ENCODE results near the gene SCN4A.
"Not testable (repeated sequence)": the region's sequence is repeated elsewhere in the genome, so short reads cannot be mapped to it uniquely, and the experiment has no call there.

The SCN4A gene

GRCh38 chr17:63984651-63985386, 12.1 kb upstream of the SCN4A start:
- DNase-seq = peak in 1 of 2 experiments; percentile 28

DNA sequence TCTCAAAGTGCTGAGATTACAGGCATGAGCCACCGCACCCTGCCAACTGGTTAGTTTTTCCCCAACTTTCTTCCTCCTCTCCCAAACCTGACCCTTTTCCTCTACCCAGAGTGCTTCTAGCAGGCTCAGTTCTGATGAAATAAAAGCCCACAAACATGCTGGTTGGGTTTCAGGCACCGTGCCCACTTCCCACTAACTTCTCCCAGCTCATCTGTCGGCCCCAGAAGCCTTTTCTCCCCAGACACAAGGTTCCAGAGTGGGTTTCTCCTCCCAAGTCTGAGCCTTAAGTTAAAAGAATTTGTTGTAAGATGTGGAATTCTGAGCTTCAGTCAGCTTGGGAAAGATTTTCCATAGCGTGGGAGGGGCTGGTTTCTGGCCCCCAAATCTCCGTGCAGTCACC, 11.5 kb upstream of the SCN4A start:
- DNase-seq = no peak

DNA sequence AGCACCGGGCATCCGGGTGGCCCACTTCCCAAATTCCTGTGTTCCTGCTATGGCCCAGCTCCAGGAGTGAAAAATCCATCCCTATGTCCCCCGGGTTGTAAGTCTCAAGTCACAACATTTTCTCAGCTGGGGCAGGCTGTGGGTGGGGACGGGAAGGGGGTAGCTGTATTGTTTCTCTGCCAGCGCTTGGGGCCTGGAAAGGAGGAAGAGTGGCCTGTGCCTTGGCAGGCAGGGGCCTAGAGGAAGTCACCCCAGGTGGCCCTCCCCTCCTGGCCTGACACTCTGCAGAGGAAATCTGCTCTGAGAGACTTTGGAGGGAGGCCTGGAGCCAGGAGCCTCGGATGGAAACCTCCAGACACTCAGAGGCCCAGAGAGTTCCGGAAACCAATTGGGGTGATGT, 10.6 kb upstream of the SCN4A start:
- no peak for DNase-seq

GRCh38 chr17:63982641-63983040, 9.9 kb upstream of the SCN4A start:
- not testable (repeated sequence) for DNase-seq

- no peak for DNase-seq
These were observed 5.8 kb upstream of the SCN4A start for GRCh38 chr17:63978272-63979200.

- no peak for DNase-seq
These were observed 4.0 kb upstream of the SCN4A start for GRCh38 chr17:63976702-63977101.

DNA sequence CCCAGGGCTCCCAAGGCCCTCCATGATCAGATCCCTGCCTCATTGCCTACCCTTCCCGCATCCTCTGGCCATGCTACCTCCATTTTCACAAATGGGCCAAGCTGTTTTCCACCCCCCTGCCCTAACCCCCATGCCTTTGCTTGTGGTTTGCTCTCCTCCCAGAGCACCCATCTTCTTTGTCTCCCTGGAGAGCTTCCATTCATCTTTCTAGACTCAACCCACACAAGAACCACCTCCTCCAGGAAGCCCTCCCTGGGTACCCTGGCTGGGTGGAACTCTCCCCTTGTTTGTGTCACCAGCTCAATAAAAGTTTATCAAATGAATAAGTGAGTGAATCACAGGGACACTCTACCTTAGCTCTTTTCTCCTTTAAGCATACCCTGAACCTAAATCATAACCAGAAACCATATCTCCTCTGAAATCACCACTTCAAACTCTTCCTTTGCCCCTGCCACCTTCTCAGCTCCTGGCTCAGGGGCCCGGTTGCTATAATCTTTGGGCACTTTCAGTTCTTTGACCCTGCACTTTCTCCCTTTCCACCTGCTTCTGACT, 2.9 kb upstream of the SCN4A start:
- no peak for DNase-seq

- DNase-seq = peak in 1 of 2 experiments; percentile 57
These were observed 2.0 kb upstream of the SCN4A start for GRCh38 chr17:63974594-63975192.

- DNase-seq = peak in 1 of 2 experiments; percentile 57
These were observed 1.3 kb upstream of the SCN4A start for GRCh38 chr17:63973930-63974593.

GRCh38 chr17:63973247-63973646, 529 bp upstream of the SCN4A start:
- no peak for DNase-seq

DNA sequence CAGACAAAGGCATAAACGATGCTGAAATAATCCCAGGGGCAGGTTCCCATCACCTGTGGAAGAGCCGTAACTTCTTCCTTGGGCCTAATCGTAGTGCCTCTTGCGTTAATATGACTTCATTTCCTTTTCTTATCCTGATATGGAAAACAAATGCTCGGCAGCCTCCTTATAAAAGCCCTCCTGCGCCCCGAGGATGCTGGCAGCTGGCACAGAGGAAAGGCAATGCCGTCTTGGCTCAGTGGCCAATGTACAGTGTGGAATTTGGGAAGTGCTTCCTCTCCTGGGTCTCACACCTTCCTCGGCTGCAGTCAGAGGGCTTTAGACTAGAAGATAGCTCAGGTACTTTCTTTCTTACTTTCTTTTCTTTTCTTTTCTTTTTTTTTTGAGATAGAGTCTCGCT, 3.4 kb downstream of the SCN4A start:
- no peak for DNase-seq

GRCh38 chr17:63967953-63968352, 4.8 kb downstream of the SCN4A start:
- no peak for DNase-seq

- no peak for DNase-seq
These were observed 6.0 kb downstream of the SCN4A start for GRCh38 chr17:63966646-63967264.

GRCh38 chr17:63963123-63963522, 9.6 kb downstream of the SCN4A start:
- peak; percentile 12 to 13 for DNase-seq

- no peak for DNase-seq
These were observed 10.4 kb downstream of the SCN4A start for GRCh38 chr17:63962298-63962744.

DNA sequence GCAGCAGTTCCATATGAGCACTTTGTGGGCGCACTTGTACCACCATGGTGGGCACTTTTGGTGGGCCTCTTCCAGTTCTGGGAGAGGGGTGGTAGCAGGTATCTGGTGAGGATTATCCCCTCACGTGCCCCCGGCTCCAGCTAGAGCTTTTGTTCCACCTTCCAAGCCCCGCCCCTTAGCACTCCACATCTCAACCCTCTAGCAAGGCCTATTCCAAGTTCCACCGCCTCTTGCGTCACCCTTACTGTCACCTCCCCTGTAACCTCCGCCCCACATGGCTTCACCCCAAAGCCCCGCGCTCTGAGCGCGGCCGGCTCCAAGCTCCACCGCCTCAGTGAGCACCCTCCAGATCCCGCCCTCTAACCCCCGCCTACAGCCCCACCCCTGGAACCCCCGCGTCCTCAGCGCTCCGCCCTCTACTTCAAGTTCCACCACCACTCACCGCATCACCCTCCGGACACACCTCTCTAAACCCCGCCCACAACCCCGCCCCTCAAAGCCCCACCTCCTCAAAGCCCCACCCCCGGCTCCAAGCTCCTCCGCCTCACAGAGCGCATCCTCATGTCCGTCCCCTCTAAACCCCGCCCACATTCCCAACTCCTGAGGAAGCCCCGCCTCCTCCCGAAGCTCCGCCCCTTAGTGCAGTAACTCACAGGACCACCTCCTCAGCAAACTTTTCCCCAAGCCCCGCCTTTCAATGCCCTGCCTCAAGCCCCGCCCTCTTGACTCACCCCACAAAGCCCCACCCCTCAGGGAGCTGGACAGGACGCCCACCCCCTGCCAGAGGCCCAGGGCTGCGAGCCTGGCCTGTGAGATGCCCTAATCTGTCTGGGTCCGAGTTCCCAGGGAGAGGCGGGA, 11.1 kb downstream of the SCN4A start:
- DNase-seq = no peak

- no peak for DNase-seq
These were observed 12.3 kb downstream of the SCN4A start for GRCh38 chr17:63960430-63960829.

- DNase-seq = peak in 1 of 2 experiments; percentile 23
These were observed 12.7 kb downstream of the SCN4A start for GRCh38 chr17:63960006-63960405.

- DNase-seq = no peak
These were observed 16.3 kb downstream of the SCN4A start for GRCh38 chr17:63956296-63956920.

DNA sequence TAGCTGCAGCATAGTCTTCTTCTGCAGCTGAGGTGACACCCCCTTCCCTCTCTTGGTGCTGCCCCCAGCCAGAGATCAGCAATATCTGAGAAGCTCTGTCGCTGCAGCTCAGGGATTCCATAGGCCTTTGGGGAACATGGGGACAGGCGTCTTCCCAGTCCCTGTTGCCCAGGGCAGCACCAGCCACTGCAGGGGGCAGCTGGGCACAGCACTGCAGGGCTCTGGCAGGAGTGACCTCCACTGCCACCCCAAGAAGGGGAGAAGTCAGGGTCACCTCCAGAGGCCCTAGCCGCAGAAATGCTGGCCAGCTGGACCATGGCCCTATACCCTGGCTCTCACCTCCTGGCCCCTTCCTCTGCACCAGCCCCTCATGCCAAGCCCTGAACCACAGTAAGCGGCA, 16.9 kb downstream of the SCN4A start:
- DNase-seq = no peak

- no peak for DNase-seq
These were observed 17.5 kb downstream of the SCN4A start for GRCh38 chr17:63955232-63955631.
